CD4-positive, alpha-beta T cell treated with Interleukin-1 beta for 1 hour (primary cell): Measurements from ENCODE around the gene RNF17.

Source experiments
- DNase-seq, 2 donors: peaks; one replicate each; pipeline ENCODE4 v3.0.0-alpha.2; 2020 to 2022

RNF17 gene

DNA sequence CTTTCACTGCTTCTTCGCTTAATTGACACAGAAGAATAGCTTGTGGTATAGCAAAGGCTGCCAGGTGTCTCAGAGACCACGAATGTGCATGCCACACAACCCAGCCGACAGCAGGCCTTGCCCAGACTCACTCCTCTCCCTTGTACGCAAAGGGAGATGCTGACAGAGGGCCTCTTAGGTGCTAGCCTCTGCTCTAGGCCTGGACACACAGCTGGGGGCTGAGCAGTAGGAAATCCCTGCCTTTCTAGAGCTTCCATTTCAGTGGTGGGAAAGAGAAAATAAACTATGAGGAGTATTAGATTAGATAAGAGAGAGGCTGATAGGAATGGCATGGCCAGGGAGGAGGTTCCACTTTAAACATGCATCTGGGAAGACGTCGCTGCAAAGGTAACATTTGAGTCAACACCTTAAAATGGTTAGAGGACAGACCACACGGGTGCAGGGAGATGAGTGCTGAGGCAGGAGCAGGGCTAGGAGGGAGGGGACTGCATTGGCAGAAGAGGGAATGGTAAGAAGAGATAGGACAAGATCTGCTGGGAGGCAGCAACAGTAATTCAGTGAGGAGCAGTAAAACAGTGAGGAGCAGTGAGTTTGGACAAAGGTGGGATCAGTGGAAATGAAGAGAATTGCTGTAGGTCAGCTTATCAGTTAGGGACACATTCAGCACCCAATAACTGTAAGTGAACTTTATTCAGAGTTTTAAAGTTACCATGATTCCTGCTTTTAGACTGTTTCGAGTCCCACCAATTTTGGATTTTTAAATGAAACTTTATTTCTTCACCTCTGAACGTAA is 100.0 kb downstream of the RNF17 start:
- no peak for DNase-seq

DNA sequence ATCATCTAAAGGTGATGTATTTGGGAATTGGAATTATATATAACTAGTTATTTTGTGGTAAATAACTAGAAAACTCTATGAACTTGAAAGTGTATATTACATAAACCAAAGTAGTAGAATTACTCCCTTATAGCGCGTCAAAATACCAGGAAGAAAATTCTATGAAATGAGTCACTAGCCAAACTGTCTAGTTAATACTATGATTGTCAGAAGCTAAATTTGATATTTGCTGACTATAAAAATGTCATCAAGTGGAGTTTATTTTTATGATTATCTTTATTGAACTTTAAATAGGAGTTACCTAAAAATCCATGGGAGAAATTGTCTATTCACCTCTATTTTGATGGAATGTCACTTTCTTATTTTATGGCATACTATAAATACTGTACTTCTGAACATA is 100.6 kb downstream of the RNF17 start:
- no peak for DNase-seq

DNA sequence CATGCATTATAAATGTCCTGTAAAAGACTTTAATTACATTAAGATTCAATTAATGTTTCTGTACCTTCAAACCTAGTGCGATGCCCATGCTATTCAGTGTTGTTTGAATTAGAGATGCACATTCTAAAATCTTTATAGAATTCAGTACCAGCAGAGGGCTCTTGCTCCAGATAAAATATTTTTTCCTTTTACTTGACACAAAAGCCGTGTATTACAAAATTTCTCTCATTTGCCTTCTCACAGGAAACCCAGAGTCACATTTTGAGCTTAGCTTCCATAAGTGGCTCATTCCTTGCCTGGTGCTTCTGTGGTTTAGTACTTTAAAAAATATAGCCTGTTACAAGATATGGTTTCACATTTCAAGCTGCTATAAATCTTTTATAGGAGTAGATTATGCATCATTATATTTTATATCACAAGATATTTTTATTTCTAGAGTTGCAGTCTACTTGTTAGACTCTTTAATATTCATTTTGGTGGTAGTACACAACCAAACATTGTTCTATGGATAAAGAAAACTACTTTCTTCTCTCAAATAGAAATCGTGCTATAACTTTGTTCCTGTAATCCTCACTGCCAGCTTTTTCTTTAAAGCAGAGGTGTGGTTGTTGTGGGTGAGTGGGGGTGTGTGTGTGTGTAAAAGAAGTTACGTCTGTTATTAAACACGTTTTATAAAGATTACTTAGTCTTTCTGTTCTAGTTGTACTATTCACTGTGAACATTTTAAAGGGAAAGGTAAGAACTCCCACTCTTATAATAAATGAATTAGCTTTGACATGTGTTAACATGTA is 101.4 kb downstream of the RNF17 start:
- DNase-seq, result no peak

DNA sequence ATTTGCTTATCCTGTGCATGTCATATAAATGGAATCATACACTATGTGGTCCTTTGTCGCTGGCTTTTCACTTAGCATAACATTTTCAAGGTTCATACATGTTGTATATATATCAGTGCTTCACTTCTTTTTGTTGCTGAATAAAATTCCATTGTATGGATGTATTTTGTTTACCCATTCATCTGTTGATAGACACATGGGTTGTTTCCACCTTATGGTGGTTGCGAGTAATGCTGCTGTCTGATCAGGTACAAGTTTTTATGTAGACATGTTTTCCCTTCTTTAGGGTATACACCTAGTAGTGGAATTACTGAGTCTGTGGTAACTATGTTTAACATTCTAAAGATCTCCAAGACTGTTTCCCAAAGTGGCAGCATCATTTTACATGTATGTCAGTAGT is 102.5 kb downstream of the RNF17 start:
- DNase-seq, result no peak

GRCh38 chr13:24868874-24869273 is 104.9 kb downstream of the RNF17 start:
- no peak for DNase-seq

GRCh38 chr13:24870380-24870760 is 106.4 kb downstream of the RNF17 start:
- DNase-seq, result no peak

DNA sequence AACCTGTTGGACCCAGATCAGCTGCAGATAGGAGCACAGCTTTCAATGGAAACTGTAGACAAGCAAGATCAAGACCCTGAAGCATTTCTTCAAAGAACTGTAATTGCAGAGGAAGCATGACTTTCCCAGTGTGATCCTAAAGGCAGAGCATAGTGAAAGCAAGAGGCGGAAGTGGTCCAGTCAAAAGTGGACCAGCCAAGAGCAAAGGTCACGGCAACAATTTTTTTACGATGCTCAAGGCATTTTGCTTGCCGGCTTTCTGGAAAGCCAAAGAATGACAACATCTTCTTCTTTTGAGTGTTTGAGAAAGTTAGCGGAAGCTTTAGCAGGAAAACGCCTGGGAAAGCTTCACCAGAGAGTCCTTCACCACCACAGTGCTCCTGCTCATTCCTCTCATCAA is 111.6 kb downstream of the RNF17 start:
- DNase-seq, result no peak

DNA sequence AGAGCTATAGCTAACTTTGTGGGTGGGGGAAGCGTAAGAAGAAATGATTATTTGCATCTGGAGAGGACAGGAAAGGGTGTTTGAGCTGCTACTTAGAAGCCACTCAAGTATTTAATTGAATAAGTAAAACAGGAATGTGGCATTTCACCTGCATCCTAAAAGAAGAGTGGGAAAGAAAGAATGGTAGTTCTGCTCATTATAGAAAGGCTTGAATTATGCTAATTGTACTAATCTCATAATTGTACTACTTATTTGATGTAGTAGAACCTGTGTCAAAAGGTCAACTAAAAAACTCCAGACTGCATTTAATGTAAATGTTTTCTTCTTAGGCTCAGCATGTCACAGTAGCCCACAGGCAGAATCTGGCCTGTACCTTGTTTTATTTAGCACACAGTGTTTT is 113.6 kb downstream of the RNF17 start:
- DNase-seq, result no peak

- no peak for DNase-seq
Observed at GRCh38 chr13:24878340-24878739, 114.4 kb downstream of the RNF17 start.

DNA sequence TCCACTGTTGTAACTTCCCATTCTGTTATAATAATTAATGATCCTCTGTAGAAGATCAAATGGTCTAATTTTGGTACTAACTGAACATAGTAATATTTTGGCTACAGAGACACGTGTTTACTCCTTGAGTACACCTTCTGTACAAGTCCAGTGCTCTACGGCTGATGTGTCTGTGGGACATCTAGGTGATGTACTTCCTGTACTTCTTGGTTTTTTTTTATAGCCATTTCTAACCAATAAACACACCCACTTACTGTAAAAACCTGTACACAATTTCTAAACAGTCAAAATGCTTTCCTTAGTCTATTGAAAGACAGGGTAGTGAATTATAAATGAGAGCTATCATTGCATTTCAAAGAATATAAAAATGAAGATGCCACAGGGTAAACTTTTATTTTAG is 118.7 kb downstream of the RNF17 start:
- no peak for DNase-seq

DNA sequence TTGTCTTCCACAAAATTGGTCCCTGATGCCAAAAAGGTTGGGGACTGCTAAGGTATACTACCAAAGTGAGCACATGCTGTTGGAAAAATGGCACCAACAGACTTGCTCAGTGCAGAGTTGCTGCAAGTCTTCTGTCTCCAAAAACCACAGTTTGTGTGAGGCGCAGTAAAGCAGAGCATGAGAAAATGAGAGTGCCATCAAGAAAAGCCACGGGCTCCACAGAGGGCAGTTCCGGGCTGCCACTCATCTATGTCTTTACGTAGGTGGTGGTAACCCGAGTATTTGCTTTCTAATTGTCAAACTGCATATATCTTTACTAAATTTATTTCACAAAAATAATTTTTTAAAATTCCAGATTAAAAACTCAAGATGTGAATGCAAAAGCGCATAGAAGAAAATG is 123.8 kb downstream of the RNF17 start:
- DNase-seq, result no peak

GRCh38 chr13:24888291-24888931 is 124.4 kb downstream of the RNF17 start:
- no peak for DNase-seq

DNA sequence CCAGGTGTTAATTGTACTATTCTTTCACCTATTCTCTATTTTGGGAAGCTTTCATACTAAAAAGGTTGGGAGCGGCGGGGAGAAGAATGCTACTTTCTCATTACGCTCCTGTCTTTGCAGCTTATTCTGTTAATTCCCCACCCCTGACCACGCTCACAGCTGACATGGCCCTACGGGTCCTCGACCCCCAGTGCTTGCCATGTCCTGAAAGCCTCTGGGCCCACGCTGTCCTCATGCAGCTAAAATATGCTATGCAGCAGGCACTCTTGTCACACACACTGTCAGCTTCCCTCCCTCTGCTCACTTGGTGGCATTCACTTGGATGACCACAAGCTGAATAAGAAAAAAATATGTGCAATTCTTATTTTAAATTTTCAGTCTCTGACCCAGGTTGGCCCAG is 126.3 kb downstream of the RNF17 start:
- DNase-seq, result no peak

DNA sequence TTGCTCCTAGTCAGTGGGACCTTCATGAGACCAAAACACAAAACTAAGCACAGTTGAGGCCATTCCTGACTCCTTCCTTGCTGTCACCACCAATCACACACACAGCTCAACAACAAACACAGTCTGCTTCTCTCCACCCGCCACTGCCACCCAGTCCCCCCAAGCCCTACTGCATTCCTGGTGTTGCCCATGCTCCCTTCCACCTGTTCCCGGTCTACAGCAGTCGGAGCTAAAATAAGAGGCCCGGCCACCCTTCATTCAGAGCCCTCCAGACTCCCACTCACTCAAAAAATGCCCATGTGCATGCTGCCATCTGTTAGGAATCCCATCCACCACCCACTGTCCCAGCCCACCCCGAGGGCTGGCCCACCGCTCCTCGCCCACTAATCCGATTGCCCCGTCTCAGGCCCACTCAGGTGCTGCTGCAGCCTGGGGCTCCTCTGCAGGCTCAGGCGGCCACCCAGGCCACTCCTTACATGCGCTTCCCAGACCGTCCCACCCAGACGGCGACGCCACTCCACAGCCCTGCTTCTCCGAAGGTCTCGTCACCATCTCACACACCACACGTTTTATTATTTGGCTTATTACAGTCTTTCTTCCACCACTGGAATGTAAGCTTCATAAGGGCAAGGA is 127.6 kb downstream of the RNF17 start:
- no peak for DNase-seq

DNA sequence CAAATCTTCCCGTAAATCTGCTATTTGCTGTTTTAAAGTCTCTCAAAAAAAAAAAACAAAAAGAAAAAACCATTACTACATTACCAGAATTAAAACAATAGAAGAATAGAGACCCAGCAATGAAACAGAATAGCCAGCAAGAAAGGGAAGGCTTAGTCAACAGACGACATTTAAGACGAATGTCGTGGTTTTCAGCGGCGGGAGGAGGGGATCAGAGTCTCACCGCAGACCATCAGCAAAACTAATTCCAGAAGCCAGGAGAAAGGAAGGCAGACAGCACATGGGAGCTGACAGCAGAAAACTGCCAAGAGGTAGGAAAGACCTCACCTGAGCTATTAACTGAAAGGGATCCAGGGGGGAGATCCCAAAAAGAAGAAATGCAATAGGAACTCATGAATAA is 128.9 kb downstream of the RNF17 start:
- no peak for DNase-seq

DNA sequence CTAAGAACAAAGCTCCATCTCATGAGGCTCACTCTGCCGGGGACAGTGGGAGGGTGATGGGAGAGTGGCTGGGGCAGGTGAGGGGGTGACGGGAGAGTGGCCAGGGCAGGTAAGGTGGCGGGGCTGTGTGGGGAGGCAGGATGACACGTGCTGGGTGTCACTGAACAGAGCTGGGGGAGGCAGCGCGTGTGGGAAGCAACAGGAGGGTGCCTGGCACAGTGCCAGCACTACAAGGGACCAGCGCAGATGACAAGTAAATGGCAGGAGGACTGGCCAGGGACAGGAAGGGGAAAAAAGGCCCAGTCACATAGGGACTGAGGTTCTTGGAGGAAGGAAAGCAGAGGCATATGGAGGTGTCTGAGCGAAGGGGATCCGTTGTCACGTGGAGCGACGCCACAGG is 129.9 kb downstream of the RNF17 start:
- no peak for DNase-seq

- DNase-seq, result no peak
Observed at GRCh38 chr13:24894277-24894971, 130.5 kb downstream of the RNF17 start.

- no peak for DNase-seq
Observed at GRCh38 chr13:24894972-24895300, 131.0 kb downstream of the RNF17 start.

GRCh38 chr13:24896061-24896460 is 132.1 kb downstream of the RNF17 start:
- no peak for DNase-seq

- no peak for DNase-seq
Observed at GRCh38 chr13:24897293-24897692, 133.3 kb downstream of the RNF17 start.

GRCh38 chr13:24899601-24900000 is 135.6 kb downstream of the RNF17 start:
- DNase-seq, result no peak

DNA sequence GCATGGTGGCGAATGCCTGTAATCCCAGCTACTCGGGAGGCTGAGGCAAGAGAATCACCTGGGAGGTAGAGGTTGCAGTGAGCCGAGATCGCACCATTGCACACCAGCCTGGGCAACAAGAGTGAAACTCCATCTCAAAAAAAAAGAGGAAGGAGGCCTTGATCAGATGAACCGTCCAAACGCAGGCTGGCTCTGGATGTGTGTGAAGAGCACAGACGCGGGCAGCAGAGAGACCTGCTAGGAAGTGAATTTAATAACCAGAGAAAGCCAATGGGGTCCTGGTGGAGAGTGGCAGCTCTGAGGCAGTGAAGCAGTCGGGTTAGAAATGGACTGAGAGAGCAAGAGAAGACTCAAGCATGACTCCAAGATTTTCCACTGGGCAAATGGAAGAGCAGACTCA is 136.5 kb downstream of the RNF17 start:
- no peak for DNase-seq

- no peak for DNase-seq
Observed at GRCh38 chr13:24905242-24905641, 141.3 kb downstream of the RNF17 start.
